Endothelial cell of hepatic sinusoid (primary cell): Measurements from ENCODE around the gene AKT1S1.

Experiments
- in situ Hi-C: cut with HindIII; loops from 2 replicates; pipeline ENCODE4 v1.10.0; 2017; ENCODE audit warnings: low sequenced_read_pairs

The AKT1S1 gene

GRCh38 chr19:49840736-49841249 is 36.4 kb downstream of the AKT1S1 start:
- in situ Hi-C loops = no loop called here

- in situ Hi-C loops = no loop called here
These were observed 36.8 kb downstream of the AKT1S1 start for GRCh38 chr19:49840321-49840720.

GRCh38 chr19:49839713-49840112 is 37.4 kb downstream of the AKT1S1 start:
- in situ Hi-C loops = no loop called here

DNA sequence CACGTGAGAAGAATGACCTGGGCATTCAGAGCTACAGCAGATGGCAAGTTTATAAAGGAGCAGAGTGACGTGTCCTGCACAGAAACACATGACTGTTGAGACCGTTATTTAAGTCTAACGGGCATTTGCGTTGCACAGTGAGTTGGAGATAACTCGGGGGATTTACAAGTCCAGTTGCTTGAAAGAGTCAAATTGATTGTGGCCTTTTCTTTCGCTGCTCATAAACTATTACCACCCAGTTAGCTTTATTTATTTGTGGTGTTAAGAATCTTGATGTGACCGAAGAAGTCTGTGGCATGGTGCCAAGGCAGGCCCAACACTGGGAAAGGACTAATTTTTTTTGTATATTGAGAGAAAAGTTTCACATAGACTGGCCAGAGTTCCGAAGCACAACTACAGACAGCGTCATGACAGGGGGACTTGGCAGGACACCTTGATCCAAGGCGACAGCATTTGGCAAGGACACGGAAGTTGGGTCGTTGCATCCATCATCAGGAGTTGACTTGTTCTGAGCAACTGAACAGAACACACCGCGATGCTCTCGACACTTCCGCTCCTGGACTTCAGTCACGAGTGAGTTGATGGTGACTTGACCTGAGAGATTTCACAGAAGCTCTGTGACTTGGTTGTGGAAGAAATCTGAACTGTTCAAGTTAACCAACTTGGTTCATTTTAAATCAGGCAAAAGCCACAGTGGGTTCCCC is 38.1 kb downstream of the AKT1S1 start:
- in situ Hi-C loops = no loop called here

DNA sequence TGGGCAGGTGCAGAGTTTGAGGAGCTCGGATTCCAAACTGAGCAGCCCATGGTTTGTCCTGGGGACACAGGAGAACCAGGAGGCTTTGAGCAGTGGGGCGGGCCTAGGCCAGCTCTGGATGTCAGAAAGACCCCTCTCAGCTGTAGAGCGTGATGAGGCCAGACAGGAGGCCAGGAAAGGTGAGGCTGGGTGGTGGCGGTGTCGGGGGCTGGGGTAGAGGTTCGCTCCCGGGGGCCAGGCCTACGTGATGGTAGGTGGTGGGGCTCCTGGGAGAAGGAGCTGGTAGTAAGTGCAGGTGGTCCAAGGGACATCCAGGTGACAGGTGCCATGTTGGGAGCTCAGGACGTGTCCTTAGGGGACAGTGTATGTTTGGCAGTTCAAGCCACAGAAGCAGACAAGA is 39.7 kb downstream of the AKT1S1 start:
- in situ Hi-C loops = no loop called here

DNA sequence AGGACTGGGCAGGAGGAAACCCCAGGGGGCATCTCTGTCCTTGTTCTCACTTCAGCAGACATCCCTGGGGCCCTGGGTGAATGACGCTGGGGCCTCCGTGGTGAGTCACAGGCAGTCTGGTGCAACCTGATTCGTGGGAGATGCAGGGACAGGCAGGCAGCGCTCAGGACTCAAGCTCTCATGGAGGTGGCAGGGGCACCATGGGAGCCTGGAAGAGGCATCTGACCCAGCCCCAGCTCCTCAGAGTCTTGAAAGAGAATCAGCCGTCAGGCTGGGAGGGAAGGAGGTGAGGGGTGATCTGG is 40.2 kb downstream of the AKT1S1 start:
- in situ Hi-C loops = no loop called here

DNA sequence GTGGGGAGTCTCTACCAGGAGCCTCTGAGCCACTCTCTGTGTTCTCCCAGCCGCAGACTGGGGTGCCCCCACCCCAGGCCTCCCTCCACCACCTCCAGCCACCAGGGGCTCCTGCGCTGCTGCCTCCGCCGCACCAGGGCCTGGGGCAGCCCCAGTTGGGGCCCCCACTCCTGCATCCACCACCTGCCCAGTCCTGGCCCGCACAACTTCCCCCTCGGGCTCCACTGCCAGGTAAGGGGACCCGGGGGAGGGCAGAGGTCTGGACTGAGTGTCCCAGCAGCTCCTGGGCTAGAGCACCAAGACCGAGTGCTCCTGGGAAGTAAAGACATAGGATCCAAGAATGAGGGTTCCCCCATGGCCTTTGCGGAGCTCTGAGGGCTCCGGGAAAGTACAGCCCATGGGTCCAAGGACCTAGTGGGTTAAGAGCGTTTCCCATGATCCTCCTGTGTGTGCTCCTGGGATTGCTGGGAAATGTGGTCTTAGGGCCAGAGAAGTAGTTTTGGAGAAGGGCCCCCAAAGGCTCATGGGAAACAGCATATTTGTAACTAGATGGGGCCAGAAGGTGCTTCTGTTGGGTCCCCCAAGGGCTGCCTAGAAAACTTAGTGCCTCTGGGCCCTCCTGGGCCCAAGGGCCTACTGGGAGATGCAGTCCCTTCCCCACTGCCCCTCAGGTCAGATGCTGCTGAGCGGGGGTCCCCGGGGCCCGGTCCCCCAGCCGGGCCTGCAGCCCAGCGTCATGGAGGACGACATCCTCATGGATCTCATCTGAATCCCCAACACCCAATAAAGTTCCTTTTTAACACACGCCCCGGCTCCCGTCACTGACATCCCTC is 40.8 kb downstream of the AKT1S1 start:
- in situ Hi-C loops = no loop called here

DNA sequence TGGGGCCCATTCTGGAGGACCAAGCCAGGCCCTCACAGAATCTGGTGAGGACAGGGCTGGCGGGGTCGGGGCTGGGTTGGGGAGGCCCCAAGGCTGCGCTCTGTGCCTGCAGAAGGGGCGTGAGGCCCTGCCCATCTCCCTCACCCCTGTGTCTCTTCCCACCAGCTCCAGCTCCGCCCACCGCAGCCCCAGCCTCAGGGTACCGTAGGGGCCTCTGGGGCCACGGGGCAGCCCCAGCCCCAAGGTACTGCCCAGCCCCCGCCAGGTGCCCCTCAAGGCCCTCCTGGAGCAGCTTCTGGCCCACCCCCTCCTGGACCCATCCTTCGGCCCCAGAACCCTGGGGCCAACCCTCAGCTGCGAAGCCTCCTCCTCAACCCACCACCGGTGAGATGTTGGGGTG is 41.6 kb downstream of the AKT1S1 start:
- in situ Hi-C loops = no loop called here

DNA sequence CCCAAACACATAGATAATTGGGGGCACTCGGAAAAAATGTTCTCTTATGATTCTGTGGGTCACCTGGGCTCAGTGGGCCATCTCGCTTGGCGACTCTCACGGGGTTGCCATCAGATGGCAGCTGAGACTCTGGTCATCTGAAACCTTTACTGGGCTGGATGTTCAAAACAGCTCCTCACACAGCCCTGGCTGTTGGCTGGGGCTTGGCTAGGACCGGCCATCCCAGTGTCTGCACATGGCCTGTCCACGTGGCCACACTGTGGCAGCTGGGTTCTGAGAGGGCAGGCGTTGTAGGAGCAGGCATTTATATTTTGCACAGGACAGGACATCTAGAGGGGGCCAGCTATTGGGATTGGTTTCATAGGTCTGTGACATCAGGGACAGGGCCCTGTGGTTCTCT is 43.6 kb downstream of the AKT1S1 start:
- in situ Hi-C loops = loop anchor here (5.0 kb wide), 1 partner anchor 79 kb away; no protein-coding TSS in a partner anchor

DNA sequence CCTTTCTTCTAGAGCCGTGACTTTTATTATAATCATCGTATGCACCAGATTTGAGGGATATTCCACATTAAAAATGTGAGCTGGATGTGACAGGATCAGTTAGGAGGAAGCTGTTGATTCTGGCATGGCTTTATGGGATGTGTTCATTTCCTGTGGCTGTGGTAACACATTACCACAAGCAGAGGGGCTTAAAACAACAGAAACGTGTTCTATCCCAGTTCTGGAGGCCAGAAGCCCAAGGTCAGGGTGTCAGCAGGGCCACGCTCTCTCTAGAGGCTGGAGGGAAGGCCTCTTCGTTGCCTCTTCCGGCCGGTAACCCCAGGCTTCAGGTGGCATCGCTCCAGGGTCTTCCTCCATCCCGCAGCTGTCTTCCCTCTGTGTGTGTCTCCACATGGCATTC is 44.6 kb downstream of the AKT1S1 start:
- in situ Hi-C loops = loop anchor here (5.0 kb wide), 1 partner anchor 80 kb away; no protein-coding TSS in a partner anchor

DNA sequence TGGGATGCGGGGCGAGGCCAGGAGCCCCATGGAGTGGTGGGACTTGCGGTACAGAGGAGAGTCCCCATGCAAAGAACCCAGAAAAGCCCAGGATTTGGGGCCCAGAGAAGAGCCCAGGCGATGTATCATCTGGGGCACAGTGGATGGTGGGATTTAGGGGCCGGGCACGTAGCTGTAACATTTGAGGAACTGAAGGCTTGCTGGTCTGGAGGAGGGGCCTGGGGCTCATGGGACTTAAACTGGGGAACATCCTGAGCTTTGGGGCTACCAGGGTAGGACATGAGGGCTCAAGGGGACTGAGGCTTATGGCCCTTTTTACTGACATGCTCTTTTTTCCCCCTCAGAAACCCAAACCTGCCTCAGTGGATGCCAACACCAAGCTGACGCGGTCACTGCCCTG is 45.6 kb downstream of the AKT1S1 start:
- in situ Hi-C loops = loop anchor here (5.0 kb wide), 1 partner anchor 81 kb away; no protein-coding TSS in a partner anchor

DNA sequence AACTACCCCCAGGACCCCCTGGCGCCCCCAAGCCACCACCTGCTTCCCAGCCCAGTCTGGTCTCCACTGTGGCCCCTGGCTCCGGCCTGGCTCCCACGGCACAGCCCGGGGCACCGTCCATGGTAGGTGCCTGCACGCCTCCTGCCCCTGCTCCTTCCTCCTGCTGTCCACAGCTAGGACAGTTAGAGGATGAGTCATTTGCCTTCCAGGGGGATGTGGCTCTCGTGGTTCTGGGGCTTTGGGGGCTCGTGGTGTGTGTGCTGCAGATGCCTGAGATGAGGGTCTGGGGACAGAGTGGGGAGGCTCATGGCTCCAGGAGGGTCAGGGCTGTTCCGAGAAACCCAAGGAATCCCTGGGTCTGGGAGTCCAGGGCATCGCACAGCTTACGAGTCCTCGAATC is 46.4 kb downstream of the AKT1S1 start:
- in situ Hi-C loops = loop anchor here (5.0 kb wide), 1 partner anchor 82 kb away; no protein-coding TSS in a partner anchor

DNA sequence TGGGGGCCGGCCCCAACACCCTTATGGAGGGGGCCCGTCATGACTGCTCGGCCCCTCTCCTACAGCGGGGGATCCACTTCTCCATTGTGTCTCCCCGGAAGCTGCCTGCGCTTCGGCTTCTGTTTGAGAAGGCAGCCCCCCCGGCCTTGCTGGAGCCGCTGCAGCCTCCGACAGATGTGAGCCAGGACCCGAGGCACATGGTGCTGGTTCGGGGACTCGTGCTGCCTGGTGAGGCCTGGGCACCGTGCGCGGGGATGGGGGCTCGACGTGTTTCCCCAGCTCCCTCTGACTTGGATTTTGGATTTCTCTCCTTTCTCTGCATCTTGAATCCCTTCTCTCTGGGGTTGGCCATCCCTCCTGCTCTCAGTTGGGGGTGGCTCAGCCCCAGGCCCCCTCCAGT is 47.4 kb downstream of the AKT1S1 start:
- in situ Hi-C loops = loop anchor here (5.0 kb wide), 1 partner anchor 83 kb away; no protein-coding TSS in a partner anchor

DNA sequence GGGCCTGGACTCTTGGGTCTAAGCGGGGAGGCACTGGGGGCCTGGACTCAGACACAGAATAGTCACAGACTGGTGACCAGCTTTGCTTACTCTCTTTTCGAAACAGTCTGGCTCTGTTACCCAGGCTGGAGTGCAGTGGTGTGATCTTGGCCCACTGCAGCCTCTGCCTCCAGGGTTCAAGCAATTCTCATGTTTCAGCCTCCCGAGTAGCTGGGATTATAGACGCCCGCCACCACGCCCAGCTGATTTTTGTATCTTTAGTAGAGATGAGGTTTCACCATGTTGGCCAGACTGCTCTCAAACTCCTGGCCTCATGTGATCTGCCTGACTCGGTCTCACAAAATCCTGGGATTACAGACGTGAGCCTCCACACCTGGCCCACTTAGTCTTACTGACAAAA is 48.0 kb downstream of the AKT1S1 start:
- in situ Hi-C loops = no loop called here

- in situ Hi-C loops = no loop called here
These were observed 50.1 kb downstream of the AKT1S1 start for GRCh38 chr19:49827034-49827433.

- in situ Hi-C loops = loop anchor here (5.0 kb wide), 1 partner anchor 82 kb away; no protein-coding TSS in a partner anchor
These were observed 52.5 kb downstream of the AKT1S1 start for GRCh38 chr19:49824662-49825061.

DNA sequence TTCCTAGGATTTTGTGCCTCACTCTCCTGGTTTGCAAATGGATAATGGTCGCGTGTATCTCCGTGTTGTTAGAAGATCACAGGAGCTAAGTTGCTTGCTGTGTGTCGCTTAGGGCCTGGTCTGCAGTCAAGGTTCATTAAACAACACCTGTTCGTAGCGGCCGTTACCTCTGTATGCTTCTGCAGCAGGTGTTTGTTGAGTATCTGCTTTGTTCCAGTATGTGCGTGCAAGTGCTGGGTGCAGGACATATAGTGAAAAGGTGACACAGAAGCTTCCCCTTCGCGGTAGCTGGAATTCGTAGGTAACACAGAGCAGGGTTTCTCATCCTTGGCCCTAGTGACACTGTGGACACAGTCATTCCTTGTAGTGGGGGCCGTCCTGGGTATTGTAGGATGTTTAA is 53.7 kb downstream of the AKT1S1 start:
- in situ Hi-C loops = loop anchor here (5.0 kb wide), 1 partner anchor 81 kb away; no protein-coding TSS in a partner anchor

GRCh38 chr19:49820125-49820524 is 57.0 kb downstream of the AKT1S1 start:
- in situ Hi-C loops = loop anchor here (5.0 kb wide), 1 partner anchor 78 kb away; no protein-coding TSS in a partner anchor

DNA sequence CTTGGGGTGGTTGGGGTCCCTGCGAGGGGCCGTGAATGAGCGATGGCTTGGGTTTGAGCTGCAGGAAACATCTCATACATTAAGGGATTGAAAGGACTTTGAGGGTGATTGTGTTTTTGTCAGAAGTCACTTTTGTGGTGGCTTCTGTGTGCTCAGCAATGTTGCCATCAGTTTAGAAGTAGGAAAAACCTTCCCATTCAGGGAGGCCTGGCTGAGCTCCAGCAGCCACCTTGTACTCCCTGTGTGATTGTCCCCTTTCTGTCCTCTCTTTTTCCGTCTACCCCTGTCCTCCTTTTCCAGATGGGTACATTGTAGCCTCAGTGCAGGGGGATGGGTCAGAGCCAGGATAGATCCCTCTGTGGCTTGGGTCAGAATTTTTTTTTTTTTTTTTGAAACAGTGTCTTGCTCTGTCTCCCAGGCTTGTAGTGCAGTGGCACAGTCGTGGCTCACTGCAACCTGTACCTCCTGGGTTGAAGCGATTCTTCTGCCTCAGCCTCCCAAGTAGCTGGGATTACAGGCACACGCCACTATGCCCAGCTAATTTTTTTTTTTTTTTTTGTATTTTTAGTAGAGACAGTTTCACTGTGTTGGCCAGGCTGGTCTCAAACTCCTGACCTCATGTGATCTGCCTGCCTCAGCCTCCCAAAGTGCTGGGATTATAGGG is 57.6 kb downstream of the AKT1S1 start:
- in situ Hi-C loops = loop anchor here (5.0 kb wide), 1 partner anchor 77 kb away; no protein-coding TSS in a partner anchor
